Natural killer cell treated with Interleukin-12 subunit alpha and Interleukin-12 subunit beta and Interleukin-15 and Interleukin-18, amount 100 ng/mL, for 72 hours (primary cell): ENCODE results near the gene ABCF1. TPM values are rescaled to one million over a fixed set of nuclear protein-coding genes. Genes with fewer than 3 reads are reported as not detected.

Experiments used
- ATAC-seq, 2 donors: fragments of 150-1000 bp; cut with Tn5 transposase in 1 of 2; sonication (Bioruptor Pico), chemical (Tn5 transposase) in 1 of 2; 2 replicates each; pipeline ENCODE4 v1.10.0; 2021
- DNase-seq: peaks from one replicate; pipeline ENCODE4 v3.0.0; 2022; ENCODE audit warnings: low spot score
- H3K27ac Mint-ChIP-seq, 2 donors: 1 replicate in 1 of 2; 2 replicates in 1 of 2; pipeline ENCODE4 v1.8.0; 2022; ENCODE audit warnings: mixed read lengths in 2 of 2, mild to moderate bottlenecking in 1 of 2, moderate library complexity in 1 of 2
- H3K27me3 Mint-ChIP-seq, 2 donors: 1 replicate in 1 of 2; 2 replicates in 1 of 2; pipeline ENCODE4 v1.8.0; 2022; ENCODE audit warnings: mixed read lengths in 2 of 2
- H3K36me3 Mint-ChIP-seq: one replicate; pipeline ENCODE4 v1.8.0; 2022; ENCODE audit warnings: mixed read lengths
- H3K4me1 Mint-ChIP-seq, 2 donors: 1 replicate in 1 of 2; 2 replicates in 1 of 2; pipeline ENCODE4 v1.8.0; 2022; ENCODE audit warnings: low read depth in 2 of 2, mixed read lengths in 2 of 2, mild to moderate bottlenecking in 1 of 2
- H3K4me3 Mint-ChIP-seq: one replicate; pipeline ENCODE4 v1.8.0; 2022; ENCODE audit warnings: mixed read lengths
- H3K9me3 Mint-ChIP-seq: 2 replicates; pipeline ENCODE4 v1.8.0; 2022; ENCODE audit warnings: mixed read lengths
- total RNA-seq, 2 donors: library from RNA; stranded (reverse); gene quantifications; one replicate each; pipeline ENCODE4 v1.2.3, GENCODE V29; 2022

Gene ABCF1
- total RNA-seq, 2 donors from 2014 or later = 94.8 to 122 TPM

DNA sequence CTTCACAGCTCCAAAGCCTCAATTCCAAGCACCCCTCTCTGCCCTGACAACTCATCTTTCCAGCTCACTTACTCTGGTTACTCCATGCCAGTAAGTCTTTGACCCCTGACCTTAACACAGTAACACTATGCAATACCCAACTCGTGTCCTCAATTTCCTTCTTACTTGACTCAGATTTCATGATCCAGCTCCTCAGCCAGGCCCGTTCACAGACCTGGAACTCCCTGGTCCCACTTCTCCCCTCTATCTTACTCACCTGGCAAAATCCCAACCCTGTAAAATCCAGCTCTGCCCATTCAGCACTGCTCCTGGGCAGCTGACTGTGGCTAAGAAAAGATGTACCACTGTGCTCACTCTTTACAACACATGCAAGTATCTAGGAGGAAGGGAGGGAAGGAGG is 22.9 kb upstream of the ABCF1 start:
- no peaks in the 10 kb centered on the region for H3K27me3 Mint-ChIP-seq
- peaks cover 14 to 16% of the 10 kb centered on the region in 2 donors for H3K4me1 Mint-ChIP-seq
- peaks cover 31% of the 10 kb centered on the region for H3K36me3 Mint-ChIP-seq
- no peak for ATAC-seq
- H3K9me3 Mint-ChIP-seq = no peaks in the 10 kb centered on the region
- no peak overlapping the region for H3K4me3 Mint-ChIP-seq
- no peak overlapping the region for H3K27ac Mint-ChIP-seq
- DNase-seq = no peak

DNA sequence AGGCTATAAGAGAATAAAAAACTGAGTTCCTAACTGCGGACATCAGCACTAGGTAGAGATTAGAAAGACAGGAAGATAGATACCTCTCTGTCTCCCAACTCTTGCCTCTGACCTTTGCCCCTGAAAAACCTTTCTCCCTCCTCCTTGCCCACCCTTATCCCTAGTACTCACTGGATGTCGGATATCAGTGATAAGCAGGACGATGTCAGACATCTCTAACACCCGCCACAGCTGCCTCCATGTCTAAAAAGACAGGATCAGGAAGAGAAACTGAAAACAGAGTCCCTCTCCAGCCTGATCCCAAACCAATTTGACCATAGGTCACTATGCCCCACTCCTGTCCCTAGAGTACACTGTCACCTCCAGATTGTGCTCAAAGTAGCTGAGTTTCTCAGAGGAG is 16.8 kb upstream of the ABCF1 start:
- H3K9me3 Mint-ChIP-seq = no peaks in the 10 kb centered on the region
- no peaks in the 10 kb centered on the region for H3K27me3 Mint-ChIP-seq
- ATAC-seq (no peak), DNase-seq (no peak)
- H3K36me3 Mint-ChIP-seq = peaks cover 37% of the 10 kb centered on the region
- H3K4me1 Mint-ChIP-seq = peaks cover 31 to 32% of the 10 kb centered on the region in 2 donors
- peak overlapping the region in 1 of 2 donors; percentile 99 for H3K27ac Mint-ChIP-seq
- H3K4me3 Mint-ChIP-seq = peak overlapping the region; percentile 16

DNA sequence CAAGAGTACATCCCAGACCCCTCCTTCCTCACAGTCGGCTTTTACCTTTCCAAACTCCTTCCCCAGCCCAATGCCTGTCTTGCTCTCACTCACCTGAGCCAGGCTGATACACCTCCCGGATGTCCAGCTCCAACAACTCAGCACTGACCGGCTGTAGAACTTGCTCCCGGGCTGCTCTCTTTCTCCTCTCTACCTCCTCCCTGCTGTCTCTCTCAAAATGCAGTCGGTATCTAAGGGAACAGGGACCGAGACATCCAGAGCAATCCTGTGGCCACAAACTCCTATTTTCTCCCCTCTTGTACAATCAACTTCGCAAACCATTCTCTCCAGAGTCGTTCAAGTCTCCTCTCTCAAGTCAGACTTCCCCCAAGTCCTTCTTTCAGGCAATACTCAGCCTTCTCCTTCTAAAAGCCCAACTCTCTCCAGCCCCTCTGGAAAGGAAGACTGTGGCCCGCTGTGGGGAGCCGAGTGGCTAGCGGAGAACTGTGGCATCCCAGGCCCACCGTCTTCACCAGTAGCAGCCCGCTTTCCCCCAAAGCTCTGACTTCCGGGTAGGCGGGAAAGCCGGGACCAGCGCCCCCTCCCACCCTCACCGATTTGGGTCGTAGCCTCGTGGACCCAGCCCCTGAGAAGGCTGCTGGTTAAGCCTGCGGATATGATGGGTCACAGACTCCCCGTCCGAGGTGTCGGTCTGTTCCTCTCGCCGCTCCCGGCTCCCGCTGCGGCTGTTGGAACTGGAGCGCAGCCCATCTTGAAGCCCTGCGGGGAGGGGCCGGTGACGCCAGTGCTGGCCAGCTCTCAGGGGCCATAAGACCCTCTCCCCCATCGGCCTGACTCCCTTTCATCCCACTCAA is 16.1 kb upstream of the ABCF1 start:
- Mint-ChIP-seq H3K27ac (peak overlapping the region; percentile 97 to 99), H3K4me3 (peak overlapping the region; percentile 94), H3K9me3 (no peaks in the 10 kb centered on the region), H3K36me3 (peaks cover 32% of the 10 kb centered on the region), H3K4me1 (peaks cover 34 to 35% of the 10 kb centered on the region in 2 donors), H3K27me3 (no peaks in the 10 kb centered on the region)
- ATAC-seq = no peak
- DNase-seq = no peak

DNA sequence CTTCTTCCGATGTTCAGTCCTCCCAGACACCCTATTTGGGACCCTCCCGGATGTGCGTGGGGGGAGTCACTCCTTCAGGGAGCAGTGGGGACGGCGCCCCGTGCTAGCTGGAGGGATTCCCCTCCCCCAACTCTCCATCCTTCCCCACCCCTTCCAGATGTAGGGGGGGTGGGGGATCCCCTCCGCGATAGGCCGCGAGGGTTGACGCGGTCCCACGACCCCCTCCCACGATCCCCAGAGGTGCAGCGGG is 15.5 kb upstream of the ABCF1 start:
- peaks cover 26% of the 10 kb centered on the region for H3K36me3 Mint-ChIP-seq
- no peaks in the 10 kb centered on the region for H3K9me3 Mint-ChIP-seq

DNA sequence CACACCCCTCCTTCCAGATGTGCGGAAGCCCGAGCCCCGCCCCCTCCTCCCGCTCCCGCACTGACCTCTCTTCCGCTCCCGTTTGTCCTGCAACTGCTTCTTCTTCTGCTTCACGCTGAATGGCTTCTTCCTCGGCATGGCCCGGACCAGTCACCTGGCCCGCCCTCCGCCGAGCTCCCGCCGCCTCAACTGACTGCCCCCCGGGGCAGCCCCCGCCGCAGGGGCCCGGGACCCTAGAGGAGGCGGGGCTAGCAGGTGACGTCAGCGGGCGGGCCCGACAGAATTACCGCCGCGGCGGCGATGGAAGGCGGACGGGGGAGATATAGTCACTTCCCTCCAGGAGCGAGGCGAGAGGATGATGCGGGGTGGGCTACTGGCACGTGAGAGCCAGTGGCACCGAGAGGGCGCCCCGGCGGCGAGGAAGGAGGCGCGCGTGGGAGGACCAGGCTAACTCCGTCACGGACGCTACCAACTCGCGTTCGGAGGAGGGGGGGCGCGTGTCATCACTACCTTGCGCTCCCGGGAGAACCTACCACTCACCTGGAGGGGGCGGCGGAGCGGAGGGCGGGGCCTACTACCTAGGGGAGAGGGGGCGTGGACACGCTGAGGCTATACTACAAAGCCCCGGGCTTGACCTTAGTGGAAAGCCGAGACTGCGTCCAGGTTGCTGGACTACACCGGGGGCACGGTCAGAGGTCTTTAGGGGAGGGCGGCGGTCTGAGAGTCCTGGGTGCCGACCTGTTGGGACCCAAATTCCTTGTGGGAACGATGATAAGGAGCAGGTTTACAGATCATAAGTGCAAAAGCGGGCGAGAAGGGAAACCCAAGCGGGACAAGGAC is 15.0 kb upstream of the ABCF1 start, which contains the start of gene GNL1:
Gene GNL1, minus strand, starts transcription at position 424 of the 840 bp plus-strand sequence. Its CDS starts 286 bp downstream, at position 138.
- H3K27me3 Mint-ChIP-seq = no peaks in the 10 kb centered on the region
- peak within 1 kb of the TSS; percentile 97 to 99 for H3K27ac Mint-ChIP-seq
- peaks cover 34 to 36% of the 10 kb centered on the region in 2 donors for H3K4me1 Mint-ChIP-seq
- ATAC-seq = peak; percentile 91 to 92
- peak within 1 kb of the TSS; percentile 94 for H3K4me3 Mint-ChIP-seq
- peak; percentile 96 for DNase-seq
- no peaks in the 10 kb centered on the region for H3K9me3 Mint-ChIP-seq
- peaks cover 22% of the 10 kb centered on the region for H3K36me3 Mint-ChIP-seq

More for the DNA sequence above, 15.5 kb upstream of the ABCF1 start:
- no peak for DNase-seq
- no peak for ATAC-seq
- Mint-ChIP-seq H3K27ac (peak overlapping the region; percentile 97 to 99), H3K27me3 (no peaks in the 10 kb centered on the region), H3K4me1 (peaks cover 34 to 36% of the 10 kb centered on the region in 2 donors), H3K4me3 (peak overlapping the region; percentile 94)

DNA sequence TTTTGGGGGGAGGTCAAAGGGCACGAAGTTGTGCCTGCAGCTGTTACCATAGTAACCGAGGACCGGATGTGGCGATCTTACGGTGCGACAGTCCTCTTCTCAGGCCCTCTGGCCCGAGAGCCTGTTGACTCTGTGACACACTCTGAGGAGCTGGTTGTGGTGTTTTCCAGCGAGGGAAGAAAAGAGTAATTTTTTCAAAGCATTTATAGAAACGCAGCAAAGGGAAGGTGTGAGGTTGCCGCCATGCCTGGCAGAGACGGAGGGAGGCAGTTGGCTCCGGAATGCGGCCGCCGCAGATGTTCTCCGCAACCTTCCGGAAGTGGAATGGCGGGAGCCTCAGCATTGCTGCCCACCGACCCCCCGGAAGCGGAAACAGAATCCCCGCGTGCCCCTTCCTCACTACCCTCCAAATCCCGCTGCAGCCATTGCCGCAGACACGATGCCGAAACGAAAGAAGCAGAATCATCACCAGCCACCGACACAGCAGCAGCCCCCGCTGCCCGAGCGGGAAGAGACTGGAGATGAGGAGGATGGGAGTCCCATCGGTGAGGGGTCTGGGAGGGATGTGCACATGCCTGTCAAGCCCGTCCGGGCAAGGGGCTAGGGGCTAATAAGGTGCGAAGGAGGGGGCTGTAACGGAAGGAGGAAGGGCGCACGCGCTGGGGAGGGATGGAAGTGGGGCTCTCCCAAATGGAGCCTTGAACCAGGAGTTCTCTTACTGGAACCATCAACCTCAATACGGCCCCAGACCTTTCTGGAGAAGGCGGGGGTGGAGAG is 14.1 kb upstream of the ABCF1 start, which contains the start of gene PRR3:
Gene PRR3, plus strand, starts transcription at position 390 of the 777 bp plus-strand sequence. Its CDS starts 50 bp downstream, at position 440.
- DNase-seq (peak; percentile 89), ATAC-seq (peak; percentile 83 to 88)
- Mint-ChIP-seq H3K27ac (peak within 1 kb of the TSS; percentile 97 to 99), H3K36me3 (peaks cover 23% of the 10 kb centered on the region), H3K9me3 (no peaks in the 10 kb centered on the region), H3K4me3 (peak within 1 kb of the TSS; percentile 94), H3K27me3 (no peaks in the 10 kb centered on the region), H3K4me1 (peaks cover 34 to 36% of the 10 kb centered on the region in 2 donors)

DNA sequence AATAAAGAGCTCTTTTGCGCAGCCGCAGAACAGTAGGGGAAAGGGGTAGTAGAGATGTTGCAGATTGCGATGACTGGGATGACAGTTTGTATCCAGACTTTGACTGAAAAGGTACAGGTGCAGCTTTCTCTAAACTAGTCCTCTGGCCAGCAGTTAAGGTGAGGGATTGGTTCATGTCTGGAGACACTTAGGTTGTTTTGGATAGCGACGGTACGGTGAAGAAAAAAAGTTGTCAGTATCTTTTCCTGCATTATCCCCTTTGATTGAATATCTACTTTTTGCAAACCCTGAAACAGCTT is 13.6 kb upstream of the ABCF1 start:
- DNase-seq (no peak), ATAC-seq (no peak)
- H3K4me1 Mint-ChIP-seq = peaks cover 38% of the 10 kb centered on the region in 2 donors
- H3K36me3 Mint-ChIP-seq = peaks cover 28% of the 10 kb centered on the region
- no peaks in the 10 kb centered on the region for H3K27me3 Mint-ChIP-seq
- peak overlapping the region; percentile 94 for H3K4me3 Mint-ChIP-seq
- no peaks in the 10 kb centered on the region for H3K9me3 Mint-ChIP-seq
- peak overlapping the region; percentile 97 to 99 for H3K27ac Mint-ChIP-seq

DNA sequence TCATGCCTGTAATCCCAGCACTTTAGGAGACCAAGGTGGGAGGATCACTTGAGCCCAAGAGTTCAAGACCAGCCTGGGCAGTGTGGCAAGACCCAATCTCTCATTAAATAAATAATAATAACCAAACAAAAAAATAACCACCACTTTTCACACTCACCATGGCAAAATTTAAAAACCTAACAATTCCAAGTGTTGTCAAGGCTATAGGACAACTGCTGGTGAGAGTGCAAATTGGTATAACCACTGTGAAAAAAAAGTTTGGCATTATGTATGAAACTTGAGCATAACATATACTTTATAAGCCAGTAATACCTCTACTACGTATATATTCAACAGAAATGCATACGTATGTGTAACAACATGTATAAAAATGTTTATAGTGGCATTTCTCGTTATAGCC is 10.3 kb upstream of the ABCF1 start:
- Mint-ChIP-seq H3K4me3 (no peak overlapping the region), H3K36me3 (peaks cover 36% of the 10 kb centered on the region), H3K4me1 (peaks cover 32 to 39% of the 10 kb centered on the region in 2 donors), H3K27me3 (no peaks in the 10 kb centered on the region), H3K27ac (no peak overlapping the region), H3K9me3 (no peaks in the 10 kb centered on the region)
- DNase-seq = no peak
- no peak for ATAC-seq

DNA sequence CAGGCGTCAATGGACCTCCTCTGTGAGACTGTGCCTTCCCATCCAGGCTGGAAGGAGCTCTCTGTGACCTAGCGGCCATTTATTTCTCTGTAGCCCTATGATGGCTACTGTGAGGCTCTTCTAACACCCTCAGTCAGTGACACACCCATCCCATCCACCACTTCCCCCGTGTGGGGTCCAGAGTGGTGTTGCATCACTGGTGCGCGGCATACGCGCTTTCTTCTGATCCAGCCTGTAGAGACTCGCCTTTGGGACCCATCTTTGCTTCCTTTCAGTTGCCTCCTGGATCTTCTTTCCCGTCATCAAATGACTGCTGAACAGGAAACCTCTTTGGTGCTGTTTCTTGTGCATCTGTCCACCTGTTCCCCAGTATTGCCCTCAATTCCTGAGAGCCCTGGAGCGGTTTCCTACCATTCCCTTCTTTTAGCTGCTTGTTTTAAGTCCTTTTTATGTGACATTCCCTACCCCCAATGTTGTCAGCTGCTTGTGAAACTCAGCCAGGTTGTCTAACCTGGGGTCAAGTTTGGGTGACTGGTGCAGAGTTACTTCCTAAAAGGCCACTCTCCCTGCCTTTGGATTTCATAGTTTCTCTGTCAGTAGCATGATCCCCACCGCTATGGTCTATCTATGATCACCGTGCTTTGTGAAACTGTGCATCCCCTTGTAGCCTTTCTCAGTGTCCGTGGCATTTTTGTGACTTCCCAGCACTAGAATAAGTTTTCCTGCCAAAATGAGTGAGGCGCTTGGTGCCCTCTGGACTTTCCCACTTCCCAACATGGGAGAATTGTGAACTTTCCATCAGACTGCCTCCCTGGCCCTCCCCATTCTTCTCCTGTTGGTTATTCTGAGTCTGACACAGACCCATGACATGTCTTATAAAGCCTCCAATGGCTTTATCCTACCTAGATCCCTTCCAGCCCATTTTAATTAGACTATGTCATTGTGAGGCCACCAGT is 8.5 kb upstream of the ABCF1 start:
- Mint-ChIP-seq H3K4me1 (peaks cover 22 to 32% of the 10 kb centered on the region in 2 donors), H3K36me3 (peaks cover 24% of the 10 kb centered on the region)

DNA sequence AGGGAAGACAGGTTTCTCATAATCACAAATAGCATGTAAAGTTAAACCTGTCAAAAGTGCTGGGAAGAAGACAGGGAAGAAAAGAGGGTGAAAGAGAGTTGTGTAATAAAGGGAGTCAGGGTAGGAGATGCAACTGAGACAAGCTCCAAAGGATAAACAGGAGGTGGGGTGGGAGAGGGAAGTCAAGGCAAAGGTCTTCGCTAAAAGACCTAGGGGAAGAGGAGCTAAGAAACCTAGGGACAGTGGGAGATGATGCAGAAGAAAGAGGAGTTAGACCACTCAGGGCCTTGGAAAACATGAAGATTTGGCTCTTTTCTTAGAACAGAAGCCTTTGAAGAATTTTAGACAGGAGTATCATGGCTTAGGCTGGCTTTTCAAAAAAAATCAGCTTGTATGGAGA is 7.1 kb upstream of the ABCF1 start:
- no peak for DNase-seq
- Mint-ChIP-seq H3K36me3 (peaks cover 19% of the 10 kb centered on the region), H3K27ac (no peak overlapping the region), H3K4me1 (peaks cover 20 to 30% of the 10 kb centered on the region in 2 donors), H3K4me3 (no peak overlapping the region), H3K9me3 (no peaks in the 10 kb centered on the region), H3K27me3 (no peaks in the 10 kb centered on the region)
- no peak for ATAC-seq

More for the DNA sequence above, 8.5 kb upstream of the ABCF1 start:
- no peaks in the 10 kb centered on the region for H3K27me3 Mint-ChIP-seq
- ATAC-seq = no peak
- no peak overlapping the region for H3K4me3 Mint-ChIP-seq
- DNase-seq = no peak
- peak overlapping the region in 1 of 2 donors; percentile 21 for H3K27ac Mint-ChIP-seq
- no peaks in the 10 kb centered on the region for H3K9me3 Mint-ChIP-seq

DNA sequence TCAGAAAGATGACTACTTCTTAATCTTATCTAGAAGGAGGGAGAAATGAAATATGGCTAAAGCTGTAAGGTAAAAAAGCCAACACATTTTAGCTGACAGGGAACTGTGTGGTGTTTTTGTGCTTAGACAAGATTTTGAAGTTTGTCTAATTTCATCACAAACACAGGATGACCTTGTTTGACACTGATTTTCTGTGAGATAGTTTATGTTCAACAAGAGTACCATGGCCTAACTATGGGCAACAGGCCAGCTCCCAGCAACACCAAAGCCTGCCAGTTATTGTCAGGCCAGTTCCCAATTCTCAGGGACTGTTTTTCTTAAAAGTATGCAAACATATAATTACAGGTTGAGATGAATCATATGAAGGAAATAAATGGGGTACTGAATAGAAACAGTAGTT is 5.5 kb upstream of the ABCF1 start:
- ATAC-seq = no peak
- H3K4me1 Mint-ChIP-seq = peaks cover 28 to 40% of the 10 kb centered on the region in 2 donors
- H3K9me3 Mint-ChIP-seq = no peaks in the 10 kb centered on the region
- no peaks in the 10 kb centered on the region for H3K27me3 Mint-ChIP-seq
- H3K4me3 Mint-ChIP-seq = no peak overlapping the region
- DNase-seq = no peak
- peaks cover 14% of the 10 kb centered on the region for H3K36me3 Mint-ChIP-seq
- H3K27ac Mint-ChIP-seq = no peak overlapping the region

DNA sequence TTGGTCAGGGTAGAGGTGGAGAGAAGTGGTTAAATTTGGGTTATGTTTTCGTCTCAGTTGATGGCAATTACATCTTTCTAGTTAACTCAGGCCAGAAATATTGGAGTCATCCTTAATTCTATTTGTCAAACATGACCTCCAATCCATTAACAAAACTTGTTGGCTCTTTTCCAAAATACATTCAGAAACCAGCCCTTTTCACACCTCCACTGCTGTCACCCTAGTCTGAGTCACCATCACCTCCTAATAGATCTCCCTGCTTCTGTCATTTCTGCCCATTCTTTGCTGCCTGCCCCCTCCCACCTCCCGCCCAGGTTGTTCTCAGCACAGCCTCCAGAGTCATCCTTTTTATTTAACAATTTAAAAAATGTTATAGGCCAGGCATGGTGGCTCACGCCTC is 3.0 kb upstream of the ABCF1 start:
- H3K27ac Mint-ChIP-seq = peak overlapping the region in 1 of 2 donors; percentile 22
- H3K9me3 Mint-ChIP-seq = no peaks in the 10 kb centered on the region
- DNase-seq (no peak), ATAC-seq (peak in 1 of 2 donors; percentile 70)
- no peaks in the 10 kb centered on the region for H3K27me3 Mint-ChIP-seq
- H3K36me3 Mint-ChIP-seq = peaks cover 12% of the 10 kb centered on the region
- H3K4me1 Mint-ChIP-seq = peaks cover 41 to 55% of the 10 kb centered on the region in 2 donors
- peak overlapping the region; percentile 41 for H3K4me3 Mint-ChIP-seq
